ENCODE data around the gene SFT2D1. TPM values are rescaled to one million over a fixed set of nuclear protein-coding genes. Genes with fewer than 3 reads are reported as not detected.

Gene SFT2D1
- total RNA-seq, 1 donor from 2014 or later, result 49.5 TPM

GRCh38 chr6:166308769-166309589 lies 33.4 kb downstream of the SFT2D1 start:
- Mint-ChIP-seq H3K27me3 (peaks cover 23% of the 10 kb centered on the region), H3K36me3 (ENCODE audit: low read depth) (no peaks in the 10 kb centered on the region), H3K9me3 (no peaks in the 10 kb centered on the region), H3K4me1 (peaks cover 8% of the 10 kb centered on the region), H3K27ac (no peak overlapping the region), H3K4me3 (peak overlapping the region; percentile 78)
- POLR2A ChIA-PET, result interaction anchor here (1.1 to 2.4 kb wide), 2 partner anchors 34 to 56 kb away, joined by 3 to 8 read pairs; partner anchors contain the start of gene SFT2D1
- intact Hi-C loops (cut with micrococcal nuclease), result loop anchor here (1.0 kb wide), 1 partner anchor 74 kb away; no protein-coding TSS in a partner anchor
- ATAC-seq (ENCODE audit: low read depth) (no peak), DNase-seq (no peak)
- TF ChIP-seq, protein P1, sequence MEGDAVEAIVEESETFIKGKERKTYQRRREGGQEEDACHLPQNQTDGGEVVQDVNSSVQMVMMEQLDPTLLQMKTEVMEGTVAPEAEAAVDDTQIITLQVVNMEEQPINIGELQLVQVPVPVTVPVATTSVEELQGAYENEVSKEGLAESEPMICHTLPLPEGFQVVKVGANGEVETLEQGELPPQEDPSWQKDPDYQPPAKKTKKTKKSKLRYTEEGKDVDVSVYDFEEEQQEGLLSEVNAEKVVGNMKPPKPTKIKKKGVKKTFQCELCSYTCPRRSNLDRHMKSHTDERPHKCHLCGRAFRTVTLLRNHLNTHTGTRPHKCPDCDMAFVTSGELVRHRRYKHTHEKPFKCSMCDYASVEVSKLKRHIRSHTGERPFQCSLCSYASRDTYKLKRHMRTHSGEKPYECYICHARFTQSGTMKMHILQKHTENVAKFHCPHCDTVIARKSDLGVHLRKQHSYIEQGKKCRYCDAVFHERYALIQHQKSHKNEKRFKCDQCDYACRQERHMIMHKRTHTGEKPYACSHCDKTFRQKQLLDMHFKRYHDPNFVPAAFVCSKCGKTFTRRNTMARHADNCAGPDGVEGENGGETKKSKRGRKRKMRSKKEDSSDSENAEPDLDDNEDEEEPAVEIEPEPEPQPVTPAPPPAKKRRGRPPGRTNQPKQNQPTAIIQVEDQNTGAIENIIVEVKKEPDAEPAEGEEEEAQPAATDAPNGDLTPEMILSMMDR (IDR thresholded peaks at IDR 0.05), result no peak
- CTCF ChIA-PET, result interaction anchor here (6.7 kb wide), 1 partner anchor 92 kb away, joined by 131 read pairs; no protein-coding TSS in a partner anchor

DNA sequence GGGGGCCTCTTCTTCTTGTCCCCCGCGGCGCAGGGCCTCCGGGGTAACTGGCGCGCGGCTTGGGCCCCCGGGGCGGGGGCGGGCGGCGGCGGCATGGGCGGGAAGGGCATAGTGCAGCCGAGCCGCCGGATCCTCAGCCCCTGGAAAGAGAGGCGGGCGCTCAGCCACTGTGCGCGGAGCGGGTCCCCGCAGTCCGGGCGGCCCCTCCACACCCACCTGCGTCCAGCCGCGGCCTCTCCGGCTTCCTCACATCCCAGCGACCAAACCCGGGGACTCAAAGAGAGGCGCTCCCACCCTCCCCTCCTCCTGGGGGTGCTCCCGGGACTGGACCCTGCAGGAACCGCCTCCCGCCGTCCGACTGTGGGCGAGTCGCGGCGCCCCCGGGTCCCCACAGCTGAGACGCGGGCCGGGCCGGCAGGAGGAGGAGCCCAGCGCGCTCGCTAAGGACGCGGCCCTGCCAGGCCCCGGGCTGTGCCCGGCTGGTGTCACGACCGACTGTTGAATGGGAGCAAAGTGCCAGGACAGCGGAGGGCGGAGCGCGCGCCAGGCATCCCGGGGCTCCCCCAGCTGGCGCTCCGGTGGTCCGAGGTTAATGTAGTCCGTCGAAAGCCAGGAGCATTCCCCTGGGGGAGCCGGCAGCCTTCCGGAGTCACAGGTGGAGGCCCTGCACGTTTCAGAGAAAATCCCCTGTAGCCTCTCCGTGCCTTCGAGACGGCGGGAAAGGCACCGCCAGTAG lies 34.1 kb downstream of the SFT2D1 start, which contains the start of gene PRR18:
Gene PRR18, minus strand, starts transcription at position 360 of the 736 bp plus-strand sequence. Its CDS starts 250 bp downstream, at position 110.
- TF ChIP-seq, protein P1 (IDR thresholded peaks at IDR 0.05), result no peak
- intact Hi-C loops (cut with micrococcal nuclease), result loop anchor here (1.0 kb wide), 1 partner anchor 75 kb away; no protein-coding TSS in a partner anchor
- H3K4me3 Mint-ChIP-seq, result peak within 1 kb of the TSS; percentile 78
- POLR2A ChIA-PET, result interaction anchor here (1.1 to 2.4 kb wide), 2 partner anchors 34 to 55 kb away, joined by 3 to 8 read pairs; partner anchors contain the start of gene SFT2D1
- H3K27me3 Mint-ChIP-seq, result peaks cover 28% of the 10 kb centered on the region
- no peak within 1 kb of the TSS for H3K27ac Mint-ChIP-seq
- H3K36me3 Mint-ChIP-seq (ENCODE audit: low read depth), result no peaks in the 10 kb centered on the region
- no peaks in the 10 kb centered on the region for H3K9me3 Mint-ChIP-seq
- DNase-seq (peak; percentile 37), ATAC-seq (ENCODE audit: low read depth) (peak; percentile 65)
- peaks cover 8% of the 10 kb centered on the region for H3K4me1 Mint-ChIP-seq
- CTCF ChIA-PET, result interaction anchor here (6.7 kb wide), 1 partner anchor 93 kb away, joined by 131 read pairs; no protein-coding TSS in a partner anchor

GRCh38 chr6:166307082-166308032 lies 35.0 kb downstream of the SFT2D1 start:
- ChIA-PET POLR2A (no interaction called here), CTCF (interaction anchor here (1.3 kb wide), 1 partner anchor 93 kb away, joined by 4 read pairs; no protein-coding TSS in a partner anchor)
- no peaks in the 10 kb centered on the region for H3K9me3 Mint-ChIP-seq
- H3K4me1 Mint-ChIP-seq, result peaks cover 6% of the 10 kb centered on the region
- no peak overlapping the region for H3K27ac Mint-ChIP-seq
- H3K4me3 Mint-ChIP-seq, result peak overlapping the region; percentile 67
- TF ChIP-seq, protein P1 (IDR thresholded peaks at IDR 0.05), result no peak
- no peaks in the 10 kb centered on the region for H3K36me3 Mint-ChIP-seq (ENCODE audit: low read depth)
- peak; percentile 32 for DNase-seq
- ATAC-seq (ENCODE audit: low read depth), result peak; percentile 35
- intact Hi-C loops (cut with micrococcal nuclease), result loop anchor here (1.0 kb wide), 1 partner anchor 76 kb away; no protein-coding TSS in a partner anchor
- H3K27me3 Mint-ChIP-seq, result peaks cover 31% of the 10 kb centered on the region

GRCh38 chr6:166306378-166307081 lies 35.8 kb downstream of the SFT2D1 start:
- POLR2A ChIA-PET, result no interaction called here
- Mint-ChIP-seq H3K27ac (no peak overlapping the region), H3K27me3 (peaks cover 34% of the 10 kb centered on the region), H3K4me3 (peak overlapping the region; percentile 68), H3K4me1 (peaks cover 6% of the 10 kb centered on the region), H3K9me3 (no peaks in the 10 kb centered on the region), H3K36me3 (ENCODE audit: low read depth) (no peaks in the 10 kb centered on the region)
- intact Hi-C loops (cut with micrococcal nuclease), result no loop called here
- DNase-seq (no peak), ATAC-seq (ENCODE audit: low read depth) (no peak)
- TF ChIP-seq, protein P1 (IDR thresholded peaks at IDR 0.05), result no peak
- CTCF ChIA-PET, result interaction anchor here (1.3 kb wide), 1 partner anchor 94 kb away, joined by 4 read pairs; no protein-coding TSS in a partner anchor

Measured in activated B cell treated with CpG ODN at 0.5 μM for 24 hours (primary cell).